COLO829 (cell line): ENCODE data around the gene PDAP1.
"Not testable (repeated sequence)": the region's sequence is repeated elsewhere in the genome, so short reads cannot be mapped to it uniquely, and the experiment has no call there.

Source experiments
- DNase-seq: peaks from one replicate; pipeline ENCODE4 v3.0.0; 2012; ENCODE audit warnings: low spot score

Gene PDAP1, protein sequence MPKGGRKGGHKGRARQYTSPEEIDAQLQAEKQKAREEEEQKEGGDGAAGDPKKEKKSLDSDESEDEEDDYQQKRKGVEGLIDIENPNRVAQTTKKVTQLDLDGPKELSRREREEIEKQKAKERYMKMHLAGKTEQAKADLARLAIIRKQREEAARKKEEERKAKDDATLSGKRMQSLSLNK

DNA sequence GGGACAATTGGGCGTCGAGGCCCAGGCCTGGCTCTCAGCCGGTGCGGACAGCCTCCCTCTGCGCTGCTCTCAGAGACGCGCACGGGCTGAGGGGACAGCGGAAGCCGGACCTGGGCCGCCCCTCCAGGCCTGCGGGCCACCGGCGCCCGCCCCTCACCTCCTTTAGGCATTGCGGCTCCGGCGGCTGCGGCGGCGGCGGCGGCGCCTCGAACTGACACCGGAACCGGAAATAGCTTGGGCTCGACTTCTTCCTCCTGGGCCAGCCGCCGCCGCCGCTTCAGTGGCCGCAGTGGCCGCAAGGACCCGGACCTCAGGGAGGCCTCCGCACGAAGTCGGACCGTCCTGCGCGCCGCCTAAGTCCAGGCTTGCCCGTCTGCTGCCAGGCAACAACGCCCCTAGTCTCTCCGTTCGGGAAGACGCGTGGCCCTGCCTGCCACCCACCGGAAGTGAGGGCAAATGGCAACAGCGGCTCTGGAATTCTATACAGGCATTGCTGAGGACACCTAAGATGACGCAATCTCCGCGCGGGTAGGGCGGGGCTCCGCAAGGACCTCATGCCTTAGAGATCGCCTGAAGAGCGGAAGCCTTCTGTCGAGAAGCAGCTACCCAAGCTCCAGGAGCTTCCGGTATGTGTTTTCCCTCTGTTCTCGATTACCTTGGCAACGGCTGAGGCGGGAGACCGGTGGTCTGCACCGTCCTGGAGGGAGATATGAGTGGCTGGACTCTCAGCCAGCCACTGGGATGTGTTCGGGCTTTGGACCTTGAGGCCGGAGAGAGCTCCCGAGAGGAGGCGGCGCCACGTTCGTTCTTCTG lies at the start of gene PDAP1, which contains the start of gene BUD31:
Gene PDAP1 (minus strand): TSS at position 219 of the 813 bp plus-strand sequence. CDS start 49 bp downstream, at position 170.
Gene BUD31 (plus strand): TSS at position 591 of the 813 bp plus-strand sequence. CDS start 2,124 bp downstream, outside the sequence.
- DNase-seq, result peak; percentile 99

GRCh38 chr7:99457650-99458493 lies 49.5 kb upstream of the PDAP1 start:
- no peak for DNase-seq

DNA sequence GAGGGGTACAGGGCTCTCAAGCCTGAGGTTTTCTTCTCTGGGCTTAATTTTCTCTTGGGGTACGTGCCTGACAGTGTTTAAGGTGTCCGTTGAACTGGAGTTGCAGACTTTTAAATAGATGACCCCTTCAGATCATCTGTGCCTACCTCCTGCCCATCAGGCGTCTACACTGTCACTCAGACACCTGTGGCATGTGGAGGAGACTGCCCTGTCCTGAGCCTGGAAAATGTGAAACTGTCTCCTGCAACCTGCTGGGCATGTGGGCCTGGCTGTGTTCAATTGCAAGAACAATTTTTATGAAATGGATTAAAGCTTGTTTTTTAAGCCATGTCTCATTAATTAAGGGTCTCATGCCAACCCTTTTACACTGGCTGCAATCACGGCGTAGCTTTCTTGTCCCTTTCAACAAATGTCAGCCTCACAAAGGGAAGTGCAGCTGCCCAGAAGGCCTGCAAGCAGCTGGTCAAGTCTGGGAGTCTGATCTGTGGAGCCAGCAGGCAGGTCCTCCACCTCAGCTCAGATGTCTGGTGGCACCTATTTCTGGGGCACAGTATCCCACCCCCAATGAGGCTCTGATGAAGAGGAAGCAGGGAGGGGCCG lies 48.8 kb upstream of the PDAP1 start:
- DNase-seq, result no peak

- DNase-seq, result no peak
These were observed 47.9 kb upstream of the PDAP1 start for GRCh38 chr7:99456288-99456687.

- DNase-seq, result no peak
These were observed 47.5 kb upstream of the PDAP1 start for GRCh38 chr7:99455874-99456273.

GRCh38 chr7:99453105-99453504 lies 44.7 kb upstream of the PDAP1 start:
- no peak for DNase-seq

- no peak for DNase-seq
These were observed 44.1 kb upstream of the PDAP1 start for GRCh38 chr7:99452541-99452940.

DNA sequence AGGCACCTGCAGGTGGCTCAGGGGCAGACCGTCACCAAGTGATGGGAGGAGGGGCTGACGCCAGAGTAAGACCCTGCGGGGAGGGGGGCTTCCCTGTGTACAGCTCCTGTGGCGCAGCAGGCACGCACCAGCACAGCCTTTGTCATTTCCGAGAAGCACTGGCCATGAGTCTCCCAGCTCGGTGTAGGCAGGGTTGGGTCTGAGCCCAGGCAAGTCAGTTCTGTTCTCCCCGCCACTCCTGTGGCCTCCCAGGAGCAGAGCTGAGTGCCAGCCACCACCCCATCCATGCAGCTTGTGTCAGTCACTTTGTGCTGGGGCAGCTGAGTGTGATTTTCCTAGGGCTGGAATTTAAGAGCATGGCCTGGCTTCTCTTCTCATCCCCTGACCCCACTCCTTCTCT lies 43.5 kb upstream of the PDAP1 start:
- DNase-seq, result no peak

- DNase-seq, result no peak
These were observed 40.9 kb upstream of the PDAP1 start for GRCh38 chr7:99449326-99449725.

- no peak for DNase-seq
These were observed 40.5 kb upstream of the PDAP1 start for GRCh38 chr7:99448855-99449254.

DNA sequence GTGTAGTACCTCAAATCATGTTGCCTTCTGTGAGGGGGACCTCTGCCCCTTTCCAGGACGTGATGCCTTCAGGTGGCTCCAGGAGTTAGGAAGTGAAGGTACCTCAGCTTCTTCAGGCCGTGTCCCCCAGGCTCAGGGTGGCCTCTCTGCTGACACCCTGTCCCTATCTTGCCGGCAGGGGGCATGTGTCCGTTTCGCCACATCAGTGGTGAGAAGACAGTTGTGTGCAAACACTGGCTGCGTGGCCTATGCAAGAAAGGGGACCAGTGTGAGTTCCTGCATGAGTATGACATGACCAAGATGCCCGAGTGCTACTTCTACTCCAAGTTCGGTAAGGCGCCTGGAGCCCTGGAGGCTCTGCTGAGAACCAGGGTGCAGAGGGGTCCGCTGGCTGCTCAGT lies 39.5 kb upstream of the PDAP1 start:
- DNase-seq, result no peak

DNA sequence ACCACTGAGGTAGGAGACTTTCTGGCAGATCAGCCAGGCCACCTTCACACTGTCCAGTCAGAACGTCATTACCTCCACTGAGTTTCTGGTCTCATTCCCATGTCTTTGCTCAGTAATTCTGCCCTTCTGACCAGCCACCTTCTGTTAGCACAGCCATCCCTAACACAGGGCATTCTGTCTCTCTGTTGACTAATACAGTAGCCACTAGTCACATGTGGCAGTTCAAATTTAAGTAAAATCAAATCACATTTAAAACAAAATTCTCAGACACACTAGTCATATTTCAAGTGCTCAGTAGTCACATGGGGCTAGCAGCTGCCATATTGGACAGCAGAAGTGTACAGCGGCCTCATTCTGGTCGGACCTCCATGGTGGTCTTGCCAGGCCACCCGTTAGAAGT lies 37.7 kb upstream of the PDAP1 start:
- no peak for DNase-seq

GRCh38 chr7:99440195-99440594 lies 31.8 kb upstream of the PDAP1 start:
- DNase-seq, result no peak

GRCh38 chr7:99438573-99439480 lies 30.4 kb upstream of the PDAP1 start, which contains the start of the genes CPSF4 and PTCD1:
Gene CPSF4, plus strand, starts transcription at chr7:99438943. Its CDS starts 140 bp downstream, at chr7:99439083.
Gene PTCD1, minus strand, starts transcription at chr7:99438798. Its CDS starts 3,556 bp downstream, at chr7:99435242.
- DNase-seq, result peak; percentile 99

DNA sequence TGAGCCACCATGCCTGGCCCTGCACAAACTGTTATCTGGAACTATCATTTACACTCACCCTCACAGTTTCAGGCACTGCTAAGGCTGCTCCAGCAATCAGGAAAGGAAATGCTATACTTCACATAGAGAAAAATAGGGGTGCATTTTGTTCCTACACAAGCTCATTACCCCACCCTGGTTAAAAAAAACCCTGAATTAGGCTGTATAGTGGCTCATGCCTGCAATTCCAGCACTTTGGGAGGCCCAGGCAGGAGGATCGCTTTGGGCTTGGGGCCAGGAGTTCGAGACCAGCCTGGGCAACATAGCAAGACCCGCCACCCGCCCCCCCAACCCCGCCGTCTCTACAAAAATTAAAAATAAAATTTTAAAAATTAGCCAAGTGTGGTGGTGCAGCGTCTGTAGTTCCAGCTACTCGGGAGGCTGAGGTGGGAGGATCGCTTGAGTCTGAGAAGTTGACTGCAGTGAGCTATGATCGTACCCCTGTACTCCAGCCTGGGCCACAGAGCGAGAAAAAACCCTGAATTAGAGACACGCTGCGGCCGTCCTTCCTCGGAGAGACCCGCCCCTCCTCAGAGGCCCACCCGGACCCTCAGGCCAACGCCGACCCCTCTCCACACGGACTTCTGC lies 29.7 kb upstream of the PDAP1 start:
- no peak for DNase-seq

DNA sequence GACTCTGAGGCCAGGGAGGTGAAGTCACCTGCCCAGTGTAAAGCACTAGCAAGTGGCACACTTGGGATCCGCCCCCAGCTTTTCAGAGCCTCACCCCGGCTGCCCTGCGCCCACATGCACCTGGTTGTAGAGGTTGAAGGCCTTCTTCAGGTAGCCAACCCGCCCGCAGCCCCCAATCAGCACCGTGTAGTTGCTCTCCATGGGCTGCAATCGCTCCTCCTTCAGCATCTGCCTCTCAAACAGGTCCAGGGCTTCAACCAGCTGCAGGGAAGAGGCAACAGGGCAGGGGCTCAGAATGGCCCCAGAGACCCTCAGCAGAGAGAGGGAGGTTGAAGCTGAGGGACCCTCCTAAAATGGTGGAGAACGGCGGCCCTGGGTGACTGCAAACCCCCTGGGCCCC lies 24.8 kb upstream of the PDAP1 start:
- no peak for DNase-seq

DNA sequence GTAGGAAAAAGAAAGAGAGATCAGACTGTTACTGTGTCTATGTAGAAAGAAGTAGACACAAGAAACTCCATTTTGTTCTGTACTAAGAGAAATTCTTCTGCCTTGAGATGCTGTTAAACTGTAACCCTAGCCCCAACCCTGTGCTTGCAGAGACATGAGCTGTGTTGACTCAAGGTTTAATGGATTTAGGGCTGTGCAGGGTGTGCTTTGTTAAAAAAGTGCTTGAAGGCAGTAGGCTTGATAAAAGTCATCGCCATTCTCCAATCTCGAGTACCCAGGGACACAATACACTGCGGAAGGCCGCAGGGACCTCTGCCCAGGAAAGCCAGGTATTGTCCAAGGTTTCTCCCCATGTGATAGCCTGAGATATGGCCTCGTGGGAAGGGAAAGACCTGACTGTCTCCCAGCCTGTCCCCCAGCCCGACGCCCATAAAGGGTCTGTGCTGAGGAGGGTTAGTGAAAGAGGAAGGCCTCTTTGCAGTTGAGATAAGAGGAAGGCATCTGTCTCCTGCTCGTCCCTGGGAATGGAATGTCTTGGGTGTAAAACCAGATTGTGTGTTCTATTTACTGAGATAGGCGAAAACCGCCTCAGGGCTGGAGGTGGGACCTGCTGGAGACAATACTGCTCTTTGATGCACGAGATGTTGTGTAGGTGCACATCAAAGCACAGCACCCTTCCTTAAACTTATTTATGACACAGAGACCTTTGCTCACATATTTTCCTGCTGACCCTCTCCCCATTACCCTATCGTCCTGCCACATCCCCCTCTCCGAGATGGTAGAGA lies 23.6 kb upstream of the PDAP1 start:
- DNase-seq, result not testable (repeated sequence)

DNA sequence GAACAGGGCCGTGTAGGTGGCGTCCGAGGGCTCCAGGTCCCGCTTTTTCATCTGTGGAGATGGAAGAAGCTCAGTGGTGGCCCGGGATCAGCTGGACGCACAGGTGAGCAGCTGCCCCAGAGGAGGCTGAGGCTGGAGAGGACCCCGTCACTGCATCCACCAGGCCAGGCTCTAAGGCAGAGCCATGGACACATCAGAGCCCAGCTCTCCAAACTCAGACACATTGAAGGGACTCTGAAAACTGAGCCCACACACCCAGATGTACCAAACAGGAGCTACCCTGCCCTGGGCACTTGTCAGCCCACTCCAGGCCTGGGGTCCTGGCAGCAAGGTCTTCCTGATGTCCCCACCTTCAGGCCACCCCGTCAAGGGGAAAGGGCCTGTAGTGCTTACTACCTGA lies 21.4 kb upstream of the PDAP1 start:
- DNase-seq, result no peak

DNA sequence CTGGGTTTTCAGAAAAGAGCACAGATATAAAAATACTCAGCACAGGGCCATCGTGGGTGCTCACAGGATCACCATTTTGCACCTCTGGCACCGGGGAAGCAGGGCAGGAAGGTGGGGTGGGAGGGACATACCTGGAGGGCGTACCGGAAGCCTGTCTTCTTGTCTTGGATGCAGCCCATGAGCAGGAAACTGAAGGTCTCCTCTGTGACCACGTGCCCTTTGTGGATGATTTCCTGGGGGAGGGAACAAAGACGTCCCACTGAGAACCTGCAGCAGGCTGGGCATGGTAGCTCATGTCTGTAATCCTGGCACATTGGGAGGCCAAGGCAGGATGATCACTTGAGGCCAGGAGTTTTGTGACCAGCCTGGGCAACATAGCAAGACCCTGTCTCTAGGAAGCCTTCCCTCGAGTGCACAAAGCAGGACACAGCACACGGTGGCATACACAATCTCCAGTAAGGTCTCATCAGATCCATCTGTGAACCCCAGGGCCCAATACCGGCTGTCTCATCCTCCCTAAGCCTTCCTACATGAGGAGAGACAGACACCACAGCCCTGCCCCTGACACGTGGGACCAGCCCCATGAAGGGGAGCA lies 20.7 kb upstream of the PDAP1 start:
- no peak for DNase-seq
